GM12865 (cell line): ENCODE data around the gene SYNDIG1.

Experiments
- DNase-seq: peaks from one replicate; pipeline ENCODE4 v3.0.0; 2010; ENCODE audit warnings: low read depth
- H3K4me3 ChIP-seq: 2 replicates; pipeline ENCODE4 v1.5.1; 2011; ENCODE audit warnings: mild to moderate bottlenecking, low read depth, low read length, control low read depth
- TF ChIP-seq, protein P1 (sequence below): IDR thresholded peaks from 2 replicates; pipeline ENCODE4 v1.5.1; 2011; ENCODE audit warnings: low read length, control low read depth, low read depth, inconsistent platforms; ENCODE audit not compliant: insufficient read depth; ENCODE audit errors: missing control alignments

The SYNDIG1 gene

DNA sequence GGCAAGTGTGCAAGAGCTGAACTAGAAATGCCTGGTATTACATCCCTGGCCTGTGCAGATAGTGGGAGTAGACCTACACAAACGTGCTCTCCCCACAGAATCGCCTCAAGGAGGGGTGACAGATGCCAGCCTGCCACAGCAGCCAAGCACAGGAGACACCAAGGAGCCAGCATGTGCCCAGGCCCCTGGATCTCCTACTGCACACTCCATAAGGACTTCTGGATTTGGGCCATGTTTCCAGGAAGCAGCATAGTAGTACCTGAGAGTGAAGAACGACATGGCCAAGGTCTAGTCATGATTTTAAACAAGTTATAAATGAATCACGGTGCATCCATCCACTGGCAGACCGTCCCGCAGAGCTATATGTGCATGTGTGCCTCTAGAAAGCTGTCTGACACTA is 232.2 kb downstream of the SYNDIG1 start:
- no peak for DNase-seq
- TF ChIP-seq, protein P1, sequence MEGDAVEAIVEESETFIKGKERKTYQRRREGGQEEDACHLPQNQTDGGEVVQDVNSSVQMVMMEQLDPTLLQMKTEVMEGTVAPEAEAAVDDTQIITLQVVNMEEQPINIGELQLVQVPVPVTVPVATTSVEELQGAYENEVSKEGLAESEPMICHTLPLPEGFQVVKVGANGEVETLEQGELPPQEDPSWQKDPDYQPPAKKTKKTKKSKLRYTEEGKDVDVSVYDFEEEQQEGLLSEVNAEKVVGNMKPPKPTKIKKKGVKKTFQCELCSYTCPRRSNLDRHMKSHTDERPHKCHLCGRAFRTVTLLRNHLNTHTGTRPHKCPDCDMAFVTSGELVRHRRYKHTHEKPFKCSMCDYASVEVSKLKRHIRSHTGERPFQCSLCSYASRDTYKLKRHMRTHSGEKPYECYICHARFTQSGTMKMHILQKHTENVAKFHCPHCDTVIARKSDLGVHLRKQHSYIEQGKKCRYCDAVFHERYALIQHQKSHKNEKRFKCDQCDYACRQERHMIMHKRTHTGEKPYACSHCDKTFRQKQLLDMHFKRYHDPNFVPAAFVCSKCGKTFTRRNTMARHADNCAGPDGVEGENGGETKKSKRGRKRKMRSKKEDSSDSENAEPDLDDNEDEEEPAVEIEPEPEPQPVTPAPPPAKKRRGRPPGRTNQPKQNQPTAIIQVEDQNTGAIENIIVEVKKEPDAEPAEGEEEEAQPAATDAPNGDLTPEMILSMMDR = no peak
- H3K4me3 ChIP-seq = no peak overlapping the region

DNA sequence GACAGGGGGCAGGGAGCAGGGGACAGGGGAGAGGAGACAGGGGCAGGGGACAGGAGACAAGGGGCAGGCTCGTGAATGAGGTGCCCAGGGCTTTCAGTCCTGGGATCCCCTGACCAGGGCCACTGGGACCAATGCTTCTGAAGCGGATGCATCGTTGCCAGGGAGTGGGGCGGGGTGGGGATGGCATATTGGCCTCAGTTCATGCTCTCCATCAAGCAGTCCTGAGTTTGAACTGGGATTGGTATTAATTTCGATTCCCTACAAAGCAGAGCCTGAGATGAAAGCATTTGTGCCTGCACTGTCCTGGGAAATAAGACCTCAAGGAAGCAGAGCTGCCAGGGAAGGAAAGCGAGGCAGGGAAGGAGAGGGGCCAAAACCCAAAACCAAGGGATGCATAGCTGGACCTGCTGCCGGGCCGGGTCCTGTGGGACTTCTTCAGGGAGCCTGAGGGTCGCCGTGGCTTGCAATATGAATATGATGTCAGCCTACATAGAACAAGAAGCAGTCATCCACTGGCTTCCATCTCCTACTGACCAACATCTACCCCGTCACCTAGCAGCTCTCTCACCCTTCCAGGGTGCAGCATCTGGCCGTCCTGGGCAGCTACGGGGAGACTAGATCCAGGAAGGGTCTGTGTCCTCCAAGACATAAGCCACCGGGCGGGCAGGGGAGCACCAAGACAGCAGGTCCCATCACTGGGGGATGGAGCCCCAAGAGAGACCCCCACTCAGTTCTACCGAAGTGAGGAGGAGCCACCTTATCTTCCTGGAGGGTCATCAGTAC is 233.3 kb downstream of the SYNDIG1 start:
- TF ChIP-seq, protein P1 = no peak
- no peak overlapping the region for H3K4me3 ChIP-seq
- DNase-seq = no peak

DNA sequence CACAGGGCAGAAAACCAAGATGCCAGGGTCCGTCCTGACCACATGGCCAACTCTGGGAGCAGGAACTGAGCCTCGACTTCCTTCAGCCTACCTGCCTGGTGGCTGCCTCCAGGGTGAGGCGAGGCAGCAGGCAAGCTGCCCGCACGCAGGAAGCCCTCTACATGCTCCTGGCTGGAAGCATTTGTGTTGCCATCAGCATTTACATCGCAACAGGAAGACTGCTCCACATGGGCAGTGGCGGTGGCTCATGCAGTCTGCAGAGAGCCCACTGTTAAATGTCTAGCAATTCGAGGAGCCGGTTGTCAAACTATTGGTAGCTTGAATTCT is 233.8 kb downstream of the SYNDIG1 start:
- TF ChIP-seq, protein P1 = no peak
- no peak for DNase-seq
- no peak overlapping the region for H3K4me3 ChIP-seq

DNA sequence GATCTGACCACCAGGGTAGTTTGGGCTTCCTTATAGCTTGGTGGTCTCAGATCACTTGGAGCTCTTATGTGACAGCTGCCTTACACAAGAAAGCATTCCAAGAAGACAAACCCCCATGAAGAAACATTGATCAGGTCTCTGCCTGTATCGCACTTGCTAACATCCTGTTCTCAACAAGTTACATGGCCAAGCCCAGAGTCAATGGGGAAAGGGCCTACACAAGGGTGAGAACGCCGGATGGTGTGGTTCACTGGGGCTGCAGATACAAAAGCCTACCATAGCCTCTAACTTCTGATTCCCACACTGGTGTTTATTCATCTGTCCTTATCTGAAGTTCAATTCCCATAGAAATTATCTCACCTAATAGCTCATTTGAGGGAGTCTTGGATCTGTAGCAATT is 235.5 kb downstream of the SYNDIG1 start:
- H3K4me3 ChIP-seq = no peak overlapping the region

DNA sequence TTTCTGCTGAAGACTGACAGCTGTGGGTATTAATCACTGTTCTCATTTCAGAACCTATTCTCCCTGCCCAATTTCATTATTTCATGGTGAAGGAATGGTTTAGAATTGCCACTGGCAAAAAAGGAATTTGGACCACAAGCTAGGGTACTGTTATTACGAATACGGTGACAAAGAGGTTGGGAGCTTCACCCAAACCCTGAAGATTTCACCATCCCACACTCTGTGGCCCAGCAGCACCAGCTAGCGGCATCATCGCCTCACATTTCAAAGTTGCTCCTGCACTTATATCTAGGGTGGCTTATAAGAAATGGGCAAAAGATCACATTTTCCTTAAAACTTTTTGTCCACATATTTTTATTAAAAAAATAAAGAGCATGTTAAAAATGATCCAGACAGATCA is 236.1 kb downstream of the SYNDIG1 start:
- DNase-seq = no peak
- H3K4me3 ChIP-seq = no peak overlapping the region
- TF ChIP-seq, protein P1 = no peak

More for the DNA sequence above, 235.5 kb downstream of the SYNDIG1 start:
- TF ChIP-seq, protein P1 = no peak
- DNase-seq = no peak

DNA sequence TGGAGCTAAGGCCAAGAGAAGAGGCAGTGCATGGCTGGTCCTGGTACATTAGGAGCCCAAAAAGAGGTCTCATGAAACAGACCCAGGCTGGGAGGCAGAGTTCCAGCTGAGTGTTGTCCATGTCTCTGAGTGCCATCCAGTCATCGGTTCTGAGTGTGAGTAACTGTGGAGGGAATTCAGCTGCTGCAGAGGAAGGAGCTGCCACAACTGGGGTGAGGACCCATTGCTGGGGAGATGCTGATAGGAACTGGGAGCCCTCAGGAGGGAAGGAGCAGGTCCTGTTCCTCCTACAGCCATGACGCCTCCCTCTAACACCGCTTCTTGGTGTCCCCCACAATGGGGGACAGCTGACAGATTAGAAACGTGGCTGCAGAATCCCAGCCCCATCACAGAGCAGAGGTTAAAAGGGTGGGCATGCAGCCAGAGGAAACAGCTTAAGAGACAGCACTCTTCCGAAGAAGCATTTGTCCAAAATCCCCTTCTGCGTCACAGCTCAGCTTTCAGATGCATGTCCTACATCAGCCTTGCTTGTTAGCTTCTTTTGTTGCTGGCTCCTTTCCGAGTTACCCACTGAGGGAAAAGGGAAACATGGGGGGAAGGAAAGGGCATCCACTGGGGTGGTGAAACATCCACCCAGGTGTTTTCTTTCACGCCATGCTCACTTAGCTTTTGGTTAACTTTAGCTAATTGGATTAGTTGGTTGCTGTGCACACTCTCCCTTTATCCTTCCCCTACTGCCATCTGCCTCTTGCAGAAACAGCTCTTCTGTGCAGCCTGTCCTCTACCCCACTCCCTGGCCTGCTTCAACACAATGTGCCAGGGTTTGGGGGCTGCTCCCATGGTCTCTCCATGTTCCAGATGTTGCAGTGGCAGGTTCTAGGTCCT is 239.2 kb downstream of the SYNDIG1 start:
- H3K4me3 ChIP-seq = no peak overlapping the region
- no peak for DNase-seq
- TF ChIP-seq, protein P1 = no peak
